Ishikawa (cell line): ENCODE results near the gene OXCT1.

Experiments used
- CEBPB ChIP-seq: IDR thresholded peaks from 2 replicates; pipeline ENCODE4 v1.6.1; 2012
- CREB1 ChIP-seq: IDR thresholded peaks from 2 replicates; pipeline ENCODE4 v1.6.1; 2012; ENCODE audit warnings: low read depth
- EGR1 ChIP-seq: IDR thresholded peaks from 2 replicates; pipeline ENCODE4 v1.6.1; 2012
- EP300 ChIP-seq: IDR thresholded peaks from 2 replicates; pipeline ENCODE4 v1.6.1; 2012; ENCODE audit warnings: borderline replicate concordance
- FOXM1 ChIP-seq: IDR thresholded peaks from 2 replicates; pipeline ENCODE4 v1.6.1; 2012; ENCODE audit warnings: low read depth, borderline replicate concordance
- RAD21 ChIP-seq: IDR thresholded peaks from 2 replicates; pipeline ENCODE4 v1.6.1; 2012; ENCODE audit warnings: low read depth
- TAF1 ChIP-seq: IDR thresholded peaks from 2 replicates; pipeline ENCODE4 v1.6.1; 2012; ENCODE audit warnings: low read depth, mild to moderate bottlenecking
- TCF12 ChIP-seq: IDR thresholded peaks from 2 replicates; pipeline ENCODE4 v1.6.1; 2012; ENCODE audit warnings: low read depth
- TEAD4 ChIP-seq: IDR thresholded peaks from 2 replicates; pipeline ENCODE4 v1.6.1; 2012
- YY1 ChIP-seq: IDR thresholded peaks from 2 replicates; pipeline ENCODE4 v1.6.1; 2012; ENCODE audit warnings: low read depth
- ZBTB7A ChIP-seq: IDR thresholded peaks from 2 replicates; pipeline ENCODE4 v1.6.1; 2012; ENCODE audit warnings: low read depth
- TF ChIP-seq, protein P1 (sequence below): IDR thresholded peaks from 2 replicates; pipeline ENCODE4 v1.6.1; 2012
- TF ChIP-seq, protein P2 (sequence below): IDR thresholded peaks from 2 replicates; pipeline ENCODE4 v1.6.1; 2012; ENCODE audit warnings: low read depth, mild to moderate bottlenecking

DNA sequence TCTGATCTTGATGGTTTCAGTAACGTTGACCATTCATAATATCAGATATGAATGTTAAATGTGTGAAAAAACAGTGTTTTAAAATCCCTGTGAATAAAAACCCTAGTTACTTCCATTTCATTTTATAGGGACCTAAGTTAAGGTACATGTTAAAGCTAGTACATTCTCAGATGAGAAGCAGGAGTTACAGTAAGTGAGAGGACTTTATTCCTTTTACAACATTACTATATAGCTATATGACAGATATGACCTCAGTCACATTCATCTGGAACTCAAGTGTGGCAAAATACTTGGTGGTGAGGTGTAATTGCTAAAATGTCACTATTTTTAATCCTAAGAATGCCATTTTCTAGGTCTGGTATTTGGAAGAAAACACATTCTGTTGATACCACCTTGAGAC is 96.4 kb downstream of the OXCT1 start:
- no peak for TF ChIP-seq RAD21
- no peak for TF ChIP-seq YY1
- TF ChIP-seq CREB1 = no peak
- TF ChIP-seq EP300 = no peak
- TF ChIP-seq, protein P1, sequence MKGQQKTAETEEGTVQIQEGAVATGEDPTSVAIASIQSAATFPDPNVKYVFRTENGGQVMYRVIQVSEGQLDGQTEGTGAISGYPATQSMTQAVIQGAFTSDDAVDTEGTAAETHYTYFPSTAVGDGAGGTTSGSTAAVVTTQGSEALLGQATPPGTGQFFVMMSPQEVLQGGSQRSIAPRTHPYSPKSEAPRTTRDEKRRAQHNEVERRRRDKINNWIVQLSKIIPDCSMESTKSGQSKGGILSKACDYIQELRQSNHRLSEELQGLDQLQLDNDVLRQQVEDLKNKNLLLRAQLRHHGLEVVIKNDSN = no peak
- no peak for TF ChIP-seq TAF1
- TF ChIP-seq, protein P2, sequence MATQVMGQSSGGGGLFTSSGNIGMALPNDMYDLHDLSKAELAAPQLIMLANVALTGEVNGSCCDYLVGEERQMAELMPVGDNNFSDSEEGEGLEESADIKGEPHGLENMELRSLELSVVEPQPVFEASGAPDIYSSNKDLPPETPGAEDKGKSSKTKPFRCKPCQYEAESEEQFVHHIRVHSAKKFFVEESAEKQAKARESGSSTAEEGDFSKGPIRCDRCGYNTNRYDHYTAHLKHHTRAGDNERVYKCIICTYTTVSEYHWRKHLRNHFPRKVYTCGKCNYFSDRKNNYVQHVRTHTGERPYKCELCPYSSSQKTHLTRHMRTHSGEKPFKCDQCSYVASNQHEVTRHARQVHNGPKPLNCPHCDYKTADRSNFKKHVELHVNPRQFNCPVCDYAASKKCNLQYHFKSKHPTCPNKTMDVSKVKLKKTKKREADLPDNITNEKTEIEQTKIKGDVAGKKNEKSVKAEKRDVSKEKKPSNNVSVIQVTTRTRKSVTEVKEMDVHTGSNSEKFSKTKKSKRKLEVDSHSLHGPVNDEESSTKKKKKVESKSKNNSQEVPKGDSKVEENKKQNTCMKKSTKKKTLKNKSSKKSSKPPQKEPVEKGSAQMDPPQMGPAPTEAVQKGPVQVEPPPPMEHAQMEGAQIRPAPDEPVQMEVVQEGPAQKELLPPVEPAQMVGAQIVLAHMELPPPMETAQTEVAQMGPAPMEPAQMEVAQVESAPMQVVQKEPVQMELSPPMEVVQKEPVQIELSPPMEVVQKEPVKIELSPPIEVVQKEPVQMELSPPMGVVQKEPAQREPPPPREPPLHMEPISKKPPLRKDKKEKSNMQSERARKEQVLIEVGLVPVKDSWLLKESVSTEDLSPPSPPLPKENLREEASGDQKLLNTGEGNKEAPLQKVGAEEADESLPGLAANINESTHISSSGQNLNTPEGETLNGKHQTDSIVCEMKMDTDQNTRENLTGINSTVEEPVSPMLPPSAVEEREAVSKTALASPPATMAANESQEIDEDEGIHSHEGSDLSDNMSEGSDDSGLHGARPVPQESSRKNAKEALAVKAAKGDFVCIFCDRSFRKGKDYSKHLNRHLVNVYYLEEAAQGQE = no peak
- TF ChIP-seq CEBPB = no peak
- no peak for TF ChIP-seq FOXM1
- TF ChIP-seq TEAD4 = no peak
- TF ChIP-seq EGR1 = no peak
- no peak for TF ChIP-seq TCF12
- TF ChIP-seq ZBTB7A = no peak
